Measurements from ENCODE around the gene THOC7. TPM values are rescaled to one million over a fixed set of nuclear protein-coding genes. Genes with fewer than 3 reads are reported as not detected.

The THOC7 gene
- total and polyA plus RNA-seq, 12 donors, result 71.3 to 204 (median 79.4) TPM

- no peak for ATAC-seq
- DNase-seq, result no peak
- WGBS, 2 donors, result 94% methylated on average over 6 of the region's 6 CpGs
- intact Hi-C loops (cut with DNase I), result no loop called here
- no peaks in the 10 kb centered on the region for H3K27me3 ChIP-seq
- H3K4me1 ChIP-seq, result no peaks in the 10 kb centered on the region
- no peak overlapping the region for H3K27ac ChIP-seq
- no peak for TF ChIP-seq CTCF (IDR thresholded peaks at IDR 0.05)
- no peak overlapping the region for H3K4me3 ChIP-seq
- no peaks in the 10 kb centered on the region for H3K9me3 ChIP-seq
- H3K36me3 ChIP-seq, result peaks cover 0 to 82% (median 21%) of the 10 kb centered on the region in 9 donors
Measured at GRCh38 chr3:63830526-63830925, 33.1 kb downstream of the THOC7 start.

GRCh38 chr3:63824309-63824708 lies 39.3 kb downstream of the THOC7 start:
- Histone ChIP-seq H3K4me1 (no peaks in the 10 kb centered on the region), H3K4me3 (no peak overlapping the region), H3K36me3 (peaks cover 0 to 23% (median 0%) of the 10 kb centered on the region in 9 donors), H3K9me3 (no peaks in the 10 kb centered on the region), H3K27ac (no peak overlapping the region), H3K27me3 (no peaks in the 10 kb centered on the region)
- 88 to 90% methylated on average over 4 of the region's 4 CpGs for WGBS, 2 donors
- DNase-seq (no peak), ATAC-seq (no peak)
- intact Hi-C loops (cut with DNase I), result loop anchor here in 1 of 10 donors (10.0 kb wide), 1 partner anchor 1200 kb away; no protein-coding TSS in a partner anchor
- no peak for TF ChIP-seq CTCF (IDR thresholded peaks at IDR 0.05)

- TF ChIP-seq CTCF (IDR thresholded peaks at IDR 0.05), result no peak
- Histone ChIP-seq H3K27me3 (no peaks in the 10 kb centered on the region), H3K36me3 (no peaks in the 10 kb centered on the region), H3K9me3 (no peaks in the 10 kb centered on the region), H3K4me1 (peaks cover 0 to 4% (median 0%) of the 10 kb centered on the region in 9 donors), H3K4me3 (no peak within 1 kb of the TSS), H3K27ac (no peak within 1 kb of the TSS)
- DNase-seq (no peak), ATAC-seq (no peak)
- intact Hi-C loops (cut with DNase I), result loop anchor here in 7 of 10 donors (1.0 to 10.0 kb wide), 5 partner anchors 467 to 1197 kb away; no protein-coding TSS in a partner anchor
- WGBS, 2 donors, result 86 to 97% methylated on average over 1 of the region's 1 CpG
Measured at GRCh38 chr3:63819151-63819398, 44.5 kb downstream of the THOC7 start, which contains the start of gene C3orf49. Gene C3orf49 (plus strand): TSS chr3:63819299. CDS start chr3:63819472, 173 bp downstream.

GRCh38 chr3:63818282-63819150 lies 45.1 kb downstream of the THOC7 start:
- peak in 1 of 2 donors; percentile 55 for DNase-seq
- intact Hi-C loops (cut with DNase I), result loop anchor here in 9 of 10 donors (1.0 to 10.0 kb wide), 5 partner anchors 466 to 1196 kb away; no protein-coding TSS in a partner anchor
- peaks cover 0 to 4% (median 0%) of the 10 kb centered on the region in 9 donors for H3K4me1 ChIP-seq
- H3K27me3 ChIP-seq, result no peaks in the 10 kb centered on the region
- WGBS, 2 donors, result 27 to 28% methylated on average over 10 of the region's 10 CpGs
- peak; percentile 78 to 93 (median 90) for TF ChIP-seq CTCF (IDR thresholded peaks at IDR 0.05)
- no peak overlapping the region for H3K27ac ChIP-seq
- H3K36me3 ChIP-seq, result no peaks in the 10 kb centered on the region
- no peaks in the 10 kb centered on the region for H3K9me3 ChIP-seq
- H3K4me3 ChIP-seq, result no peak overlapping the region
- ATAC-seq, result peak in 3 of 8 donors; percentile 67 to 70 (median 67)
